GM23338 (cell line): ENCODE data around the gene PHACTR2. TPM values are rescaled to one million over a fixed set of nuclear protein-coding genes. Genes with fewer than 3 reads are reported as not detected.
A peak's percentile ranks its signal among the peaks of the same experiment; 100 is the strongest.

Experiments
- ATAC-seq: fragments of 200-7000 bp; cut with Tn5 transposase; 3 replicates; pipeline ENCODE4 v1.9.1; 2020
- DNase-seq: peaks from one replicate; pipeline ENCODE4 v3.0.0-alpha.2; 2015; ENCODE audit warnings: low spot score
- H2AFZ ChIP-seq: fragments of 200-600 bp; sonication (generic); 2 replicates; pipeline ENCODE4 v1.8.0; 2016; ENCODE audit warnings: antibody characterized with exemption, mild to moderate bottlenecking, moderate library complexity
- H3F3A ChIP-seq: fragments of 200-600 bp; sonication (generic); replicated peaks from 2 replicates; pipeline ENCODE4 v1.8.0; 2017; ENCODE audit warnings: antibody characterized with exemption, mixed run types, low read depth
- H3K27ac ChIP-seq: fragments of 200-600 bp; sonication (generic); 2 replicates; pipeline ENCODE4 v1.6.1; 2016; ENCODE audit warnings: low read depth
- H3K27me3 ChIP-seq: fragments of 200-600 bp; sonication (generic); 2 replicates; pipeline ENCODE4 v1.8.0; 2016; ENCODE audit warnings: mild to moderate bottlenecking, mixed run types, moderate library complexity; ENCODE audit not compliant: insufficient read depth
- H3K36me3 ChIP-seq: fragments of 200-600 bp; sonication (generic); 2 replicates; pipeline ENCODE4 v1.8.0; 2016; ENCODE audit warnings: mild to moderate bottlenecking; ENCODE audit not compliant: insufficient read depth
- H3K4me1 ChIP-seq: fragments of 200-600 bp; sonication (generic); 2 replicates; pipeline ENCODE4 v1.8.0; 2016; ENCODE audit warnings: mild to moderate bottlenecking, moderate library complexity; ENCODE audit not compliant: insufficient read depth
- H3K4me2 ChIP-seq: fragments of 200-600 bp; sonication (generic); 2 replicates; pipeline ENCODE4 v1.7.1; 2017; ENCODE audit warnings: mixed run types
- H3K4me3 ChIP-seq: fragments of 200-600 bp; sonication (generic); 2 replicates; pipeline ENCODE4 v1.6.1; 2016; ENCODE audit warnings: mixed run types
- H3K79me2 ChIP-seq: fragments of 200-600 bp; sonication (generic); replicated peaks from 2 replicates; pipeline ENCODE4 v1.8.0; 2017; ENCODE audit warnings: mild to moderate bottlenecking; ENCODE audit not compliant: insufficient read depth
- H3K9me2 ChIP-seq: fragments of 200-600 bp; sonication (generic); 2 replicates; pipeline ENCODE4 v1.8.0; 2017; ENCODE audit not compliant: insufficient read depth
- H4K20me1 ChIP-seq: fragments of 200-600 bp; sonication (generic); replicated peaks from 2 replicates; pipeline ENCODE4 v1.8.0; 2017; ENCODE audit warnings: mild to moderate bottlenecking; ENCODE audit not compliant: insufficient read depth
- H3K27ac Mint-ChIP-seq: 2 replicates; pipeline ENCODE4 v1.8.0; 2020; ENCODE audit warnings: inconsistent platforms, mild to moderate bottlenecking, moderate library complexity, mixed read lengths
- H3K27me3 Mint-ChIP-seq: 3 replicates; pipeline ENCODE4 v1.8.0; 2022; ENCODE audit warnings: low read depth, mild to moderate bottlenecking, moderate library complexity, mixed read lengths, inconsistent platforms; ENCODE audit not compliant: insufficient read depth, poor library complexity
- H3K36me3 Mint-ChIP-seq: 3 replicates; pipeline ENCODE4 v1.8.0; 2021; ENCODE audit warnings: low read depth, mild to moderate bottlenecking, inconsistent platforms, moderate library complexity, mixed read lengths
- H3K4me1 Mint-ChIP-seq: 3 replicates; pipeline ENCODE4 v1.8.0; 2020; ENCODE audit warnings: mild to moderate bottlenecking, inconsistent platforms, mixed read lengths
- H3K4me3 Mint-ChIP-seq: 3 replicates; pipeline ENCODE4 v1.8.0; 2021; ENCODE audit warnings: moderate library complexity, mild to moderate bottlenecking, inconsistent platforms, mixed read lengths
- H3K9me3 Mint-ChIP-seq: 3 replicates; pipeline ENCODE4 v1.8.0; 2020; ENCODE audit warnings: moderate library complexity, mild to moderate bottlenecking, inconsistent platforms, mixed read lengths
- EZH2 ChIP-seq: fragments of 200-600 bp; sonication (generic); IDR thresholded peaks from one replicate; pipeline ENCODE4 v1.8.0; 2017; ENCODE audit warnings: antibody characterized with exemption, mild to moderate bottlenecking, low read depth; ENCODE audit not compliant: unreplicated experiment
- EZH2phosphoT487 ChIP-seq: fragments of 200-600 bp; sonication (generic); IDR thresholded peaks from one replicate; pipeline ENCODE4 v1.8.1; 2018; ENCODE audit warnings: antibody characterized with exemption; ENCODE audit not compliant: unreplicated experiment
- JUNB ChIP-seq: IDR thresholded peaks from one replicate; pipeline ENCODE4 v1.6.1; 2016; ENCODE audit warnings: antibody characterized with exemption; ENCODE audit not compliant: unreplicated experiment
- NANOG ChIP-seq: IDR thresholded peaks from 2 replicates; pipeline ENCODE4 v1.6.1; 2016; ENCODE audit warnings: antibody characterized with exemption, borderline replicate concordance
- POLR2AphosphoS5 ChIP-seq: IDR thresholded peaks from 2 replicates; pipeline ENCODE4 v1.6.1; 2016; ENCODE audit warnings: antibody characterized with exemption, low read depth
- STAT1 ChIP-seq: IDR thresholded peaks from one replicate; pipeline ENCODE4 v1.6.1; 2016; ENCODE audit warnings: antibody characterized with exemption; ENCODE audit not compliant: unreplicated experiment
- ZNF114 ChIP-seq: fragments of 250-450 bp; sonication (Bioruptor Pico); IDR thresholded peaks from 2 replicates; pipeline ENCODE4 v1.5.0; 2020; ENCODE audit warnings: mild to moderate bottlenecking, moderate library complexity
- ZNF331 ChIP-seq: fragments of 250-450 bp; sonication (Bioruptor Pico); IDR thresholded peaks from 2 replicates; pipeline ENCODE4 v1.5.0; 2020; ENCODE audit warnings: low read depth, mild to moderate bottlenecking, moderate library complexity
- polyA plus RNA-seq: library from polyadenylated mRNA; unstranded; fragments of >200 nt; fragmentation: Nextera tagmentation; extraction: Ambion mirVana; gene quantifications from 2 replicates; pipeline ENCODE4 v1.2.1, GENCODE V29; 2016
- total RNA-seq: library from RNA; depleted of rRNA; stranded (reverse); fragments of >200 nt; shearing (Covaris generic); gene quantifications from 2 replicates; pipeline ENCODE4 v1.2.3, GENCODE V29; 2014
- TF ChIP-seq, protein P1 (sequence below), 2 experiments: fragments of 200-600 bp in 1 of 2; sonication (generic) in 1 of 2; conservative IDR thresholded peaks; 2 replicates each; pipeline versions ENCODE4 v1.5.1 to v1.6.1; 2016 to 2017; ENCODE audit warnings: antibody characterized with exemption in 2 of 2, low read depth in 2 of 2, mild to moderate bottlenecking in 2 of 2, moderate library complexity in 1 of 2
- TF ChIP-seq, protein P2 (sequence below): IDR thresholded peaks from 2 replicates; pipeline ENCODE4 v1.6.1; 2016; ENCODE audit warnings: antibody characterized with exemption
- TF ChIP-seq, protein P3 (sequence below): fragments of 250-450 bp; sonication (Bioruptor Pico); IDR thresholded peaks from 2 replicates; pipeline ENCODE4 v1.5.0; 2020; ENCODE audit warnings: mild to moderate bottlenecking, moderate library complexity

The PHACTR2 gene
- total and polyA plus RNA-seq, 2 experiments from 2014 or later = 67.7 to 105 TPM

DNA sequence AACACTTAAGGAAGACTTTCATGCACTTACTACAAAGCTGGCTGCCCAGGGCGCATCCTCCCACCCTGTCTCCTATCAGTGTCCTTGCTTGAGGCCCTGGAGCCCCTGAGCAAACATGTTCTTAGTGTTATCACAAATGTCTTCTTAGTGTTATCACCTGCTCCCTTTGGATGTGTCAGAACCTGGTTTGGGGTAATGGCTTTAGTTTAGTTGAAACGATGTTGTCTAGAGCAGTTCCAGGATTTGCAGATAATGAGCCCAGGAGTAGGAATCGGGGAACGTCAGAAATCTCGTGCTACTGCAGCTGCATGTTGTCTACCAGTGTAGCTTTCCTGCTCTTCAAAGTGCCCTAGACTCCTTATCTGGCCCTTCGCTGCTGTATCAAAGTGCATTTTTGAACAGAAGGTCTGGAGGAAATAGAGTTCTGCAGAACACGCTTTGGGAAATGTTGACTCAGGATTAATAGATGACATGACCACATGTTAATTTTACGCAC, 69.6 kb downstream of the PHACTR2 start:
- Histone ChIP-seq H3K4me2 (peak overlapping the region; percentile 44), H3K4me3 (peak overlapping the region; percentile 15; the same call in 1 of the 2 replicates), H3K79me2 (peaks cover 4% of the 10 kb centered on the region), H3F3A (0 out of 2 replicates have a peak, but pooled peaks cover 2% of the 10 kb centered on the region), H3K27me3 (no peaks in the 10 kb centered on the region), H2AFZ (no peak overlapping the region), H4K20me1 (no peaks in the 10 kb centered on the region), H3K4me1 (peaks cover 85% of the 10 kb centered on the region), H3K27ac (peak overlapping the region; percentile 94), H3K36me3 (no peaks in the 10 kb centered on the region), H3K9me2 (no peaks in the 10 kb centered on the region)
- DNase-seq (peak; percentile 33), ATAC-seq (peak; percentile 34)
- H3K9me3 Mint-ChIP-seq = no peaks in the 10 kb centered on the region; the same call in 2 of the 3 replicates
- TF ChIP-seq JUNB (no peak), EZH2phosphoT487 (no peak), NANOG (no peak), ZNF114 (CRISPR knock-in tag) (no peak)
- H3K4me1 Mint-ChIP-seq = peaks cover 82% of the 10 kb centered on the region
- H3K4me3 Mint-ChIP-seq = peak overlapping the region; percentile 5; the same call in 1 of the 3 replicates
- H3K36me3 Mint-ChIP-seq = no peaks in the 10 kb centered on the region
- H3K27ac Mint-ChIP-seq = peak overlapping the region; percentile 86
- peaks cover 5% of the 10 kb centered on the region for H3K27me3 Mint-ChIP-seq

DNA sequence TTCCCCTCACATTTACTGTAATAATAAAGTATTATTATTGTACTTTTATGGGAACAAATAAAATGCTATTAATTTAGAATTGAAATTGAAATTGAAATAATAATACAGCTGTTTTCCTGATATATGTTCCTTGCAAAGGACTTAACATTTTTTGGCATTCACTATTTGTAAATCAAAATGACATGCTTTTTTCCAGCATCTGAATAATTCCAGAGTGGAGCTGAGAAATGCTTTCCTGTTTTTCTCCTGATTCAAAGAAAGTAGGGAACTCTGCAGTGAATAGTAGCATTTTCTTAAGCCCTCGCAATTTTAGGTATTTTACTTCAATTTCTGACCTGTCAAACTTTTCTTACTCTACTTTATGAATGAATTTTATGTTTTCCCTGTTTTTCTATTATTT, 72.1 kb downstream of the PHACTR2 start:
- Mint-ChIP-seq H3K9me3 (no peaks in the 10 kb centered on the region; the same call in 2 of the 3 replicates), H3K36me3 (peaks cover 3% of the 10 kb centered on the region; the same call in 1 of the 3 replicates), H3K27me3 (peaks cover 5% of the 10 kb centered on the region), H3K4me3 (no peak overlapping the region), H3K27ac (peak overlapping the region; percentile 82; the same call in 1 of the 2 replicates), H3K4me1 (peaks cover 71% of the 10 kb centered on the region)
- no peak overlapping the region for H2AFZ ChIP-seq
- H3K79me2 ChIP-seq = no peaks in the 10 kb centered on the region; the same call in 1 of the 2 replicates
- peaks cover 72% of the 10 kb centered on the region for H3K4me1 ChIP-seq
- no peak overlapping the region for H3K4me3 ChIP-seq
- H3K27ac ChIP-seq = peak overlapping the region; percentile 94
- ATAC-seq (no peak), DNase-seq (no peak)
- H3K36me3 ChIP-seq = no peaks in the 10 kb centered on the region
- no peaks in the 10 kb centered on the region for H3K27me3 ChIP-seq
- H4K20me1 ChIP-seq = no peaks in the 10 kb centered on the region
- H3F3A ChIP-seq = 0 out of 2 replicates have a peak, but pooled peaks cover 2% of the 10 kb centered on the region
- 0 out of 2 replicates have a peak overlapping the region, but pooled peaks have one; percentile 16 for H3K4me2 ChIP-seq
- H3K9me2 ChIP-seq = no peaks in the 10 kb centered on the region
- TF ChIP-seq EZH2 = no peak
- TF ChIP-seq POLR2AphosphoS5 = no peak
- TF ChIP-seq, protein P1, sequence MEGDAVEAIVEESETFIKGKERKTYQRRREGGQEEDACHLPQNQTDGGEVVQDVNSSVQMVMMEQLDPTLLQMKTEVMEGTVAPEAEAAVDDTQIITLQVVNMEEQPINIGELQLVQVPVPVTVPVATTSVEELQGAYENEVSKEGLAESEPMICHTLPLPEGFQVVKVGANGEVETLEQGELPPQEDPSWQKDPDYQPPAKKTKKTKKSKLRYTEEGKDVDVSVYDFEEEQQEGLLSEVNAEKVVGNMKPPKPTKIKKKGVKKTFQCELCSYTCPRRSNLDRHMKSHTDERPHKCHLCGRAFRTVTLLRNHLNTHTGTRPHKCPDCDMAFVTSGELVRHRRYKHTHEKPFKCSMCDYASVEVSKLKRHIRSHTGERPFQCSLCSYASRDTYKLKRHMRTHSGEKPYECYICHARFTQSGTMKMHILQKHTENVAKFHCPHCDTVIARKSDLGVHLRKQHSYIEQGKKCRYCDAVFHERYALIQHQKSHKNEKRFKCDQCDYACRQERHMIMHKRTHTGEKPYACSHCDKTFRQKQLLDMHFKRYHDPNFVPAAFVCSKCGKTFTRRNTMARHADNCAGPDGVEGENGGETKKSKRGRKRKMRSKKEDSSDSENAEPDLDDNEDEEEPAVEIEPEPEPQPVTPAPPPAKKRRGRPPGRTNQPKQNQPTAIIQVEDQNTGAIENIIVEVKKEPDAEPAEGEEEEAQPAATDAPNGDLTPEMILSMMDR (conservative IDR thresholded peaks at IDR 0.05; ENCODE audit: low read depth in 2 of 2) = no peak
- TF ChIP-seq, protein P2, sequence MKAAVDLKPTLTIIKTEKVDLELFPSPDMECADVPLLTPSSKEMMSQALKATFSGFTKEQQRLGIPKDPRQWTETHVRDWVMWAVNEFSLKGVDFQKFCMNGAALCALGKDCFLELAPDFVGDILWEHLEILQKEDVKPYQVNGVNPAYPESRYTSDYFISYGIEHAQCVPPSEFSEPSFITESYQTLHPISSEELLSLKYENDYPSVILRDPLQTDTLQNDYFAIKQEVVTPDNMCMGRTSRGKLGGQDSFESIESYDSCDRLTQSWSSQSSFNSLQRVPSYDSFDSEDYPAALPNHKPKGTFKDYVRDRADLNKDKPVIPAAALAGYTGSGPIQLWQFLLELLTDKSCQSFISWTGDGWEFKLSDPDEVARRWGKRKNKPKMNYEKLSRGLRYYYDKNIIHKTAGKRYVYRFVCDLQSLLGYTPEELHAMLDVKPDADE = no peak
- no peak for TF ChIP-seq ZNF114 (CRISPR knock-in tag)
- no peak for TF ChIP-seq EZH2phosphoT487
- no peak for TF ChIP-seq NANOG
- no peak for TF ChIP-seq STAT1
- TF ChIP-seq JUNB = no peak
- TF ChIP-seq, protein P3, sequence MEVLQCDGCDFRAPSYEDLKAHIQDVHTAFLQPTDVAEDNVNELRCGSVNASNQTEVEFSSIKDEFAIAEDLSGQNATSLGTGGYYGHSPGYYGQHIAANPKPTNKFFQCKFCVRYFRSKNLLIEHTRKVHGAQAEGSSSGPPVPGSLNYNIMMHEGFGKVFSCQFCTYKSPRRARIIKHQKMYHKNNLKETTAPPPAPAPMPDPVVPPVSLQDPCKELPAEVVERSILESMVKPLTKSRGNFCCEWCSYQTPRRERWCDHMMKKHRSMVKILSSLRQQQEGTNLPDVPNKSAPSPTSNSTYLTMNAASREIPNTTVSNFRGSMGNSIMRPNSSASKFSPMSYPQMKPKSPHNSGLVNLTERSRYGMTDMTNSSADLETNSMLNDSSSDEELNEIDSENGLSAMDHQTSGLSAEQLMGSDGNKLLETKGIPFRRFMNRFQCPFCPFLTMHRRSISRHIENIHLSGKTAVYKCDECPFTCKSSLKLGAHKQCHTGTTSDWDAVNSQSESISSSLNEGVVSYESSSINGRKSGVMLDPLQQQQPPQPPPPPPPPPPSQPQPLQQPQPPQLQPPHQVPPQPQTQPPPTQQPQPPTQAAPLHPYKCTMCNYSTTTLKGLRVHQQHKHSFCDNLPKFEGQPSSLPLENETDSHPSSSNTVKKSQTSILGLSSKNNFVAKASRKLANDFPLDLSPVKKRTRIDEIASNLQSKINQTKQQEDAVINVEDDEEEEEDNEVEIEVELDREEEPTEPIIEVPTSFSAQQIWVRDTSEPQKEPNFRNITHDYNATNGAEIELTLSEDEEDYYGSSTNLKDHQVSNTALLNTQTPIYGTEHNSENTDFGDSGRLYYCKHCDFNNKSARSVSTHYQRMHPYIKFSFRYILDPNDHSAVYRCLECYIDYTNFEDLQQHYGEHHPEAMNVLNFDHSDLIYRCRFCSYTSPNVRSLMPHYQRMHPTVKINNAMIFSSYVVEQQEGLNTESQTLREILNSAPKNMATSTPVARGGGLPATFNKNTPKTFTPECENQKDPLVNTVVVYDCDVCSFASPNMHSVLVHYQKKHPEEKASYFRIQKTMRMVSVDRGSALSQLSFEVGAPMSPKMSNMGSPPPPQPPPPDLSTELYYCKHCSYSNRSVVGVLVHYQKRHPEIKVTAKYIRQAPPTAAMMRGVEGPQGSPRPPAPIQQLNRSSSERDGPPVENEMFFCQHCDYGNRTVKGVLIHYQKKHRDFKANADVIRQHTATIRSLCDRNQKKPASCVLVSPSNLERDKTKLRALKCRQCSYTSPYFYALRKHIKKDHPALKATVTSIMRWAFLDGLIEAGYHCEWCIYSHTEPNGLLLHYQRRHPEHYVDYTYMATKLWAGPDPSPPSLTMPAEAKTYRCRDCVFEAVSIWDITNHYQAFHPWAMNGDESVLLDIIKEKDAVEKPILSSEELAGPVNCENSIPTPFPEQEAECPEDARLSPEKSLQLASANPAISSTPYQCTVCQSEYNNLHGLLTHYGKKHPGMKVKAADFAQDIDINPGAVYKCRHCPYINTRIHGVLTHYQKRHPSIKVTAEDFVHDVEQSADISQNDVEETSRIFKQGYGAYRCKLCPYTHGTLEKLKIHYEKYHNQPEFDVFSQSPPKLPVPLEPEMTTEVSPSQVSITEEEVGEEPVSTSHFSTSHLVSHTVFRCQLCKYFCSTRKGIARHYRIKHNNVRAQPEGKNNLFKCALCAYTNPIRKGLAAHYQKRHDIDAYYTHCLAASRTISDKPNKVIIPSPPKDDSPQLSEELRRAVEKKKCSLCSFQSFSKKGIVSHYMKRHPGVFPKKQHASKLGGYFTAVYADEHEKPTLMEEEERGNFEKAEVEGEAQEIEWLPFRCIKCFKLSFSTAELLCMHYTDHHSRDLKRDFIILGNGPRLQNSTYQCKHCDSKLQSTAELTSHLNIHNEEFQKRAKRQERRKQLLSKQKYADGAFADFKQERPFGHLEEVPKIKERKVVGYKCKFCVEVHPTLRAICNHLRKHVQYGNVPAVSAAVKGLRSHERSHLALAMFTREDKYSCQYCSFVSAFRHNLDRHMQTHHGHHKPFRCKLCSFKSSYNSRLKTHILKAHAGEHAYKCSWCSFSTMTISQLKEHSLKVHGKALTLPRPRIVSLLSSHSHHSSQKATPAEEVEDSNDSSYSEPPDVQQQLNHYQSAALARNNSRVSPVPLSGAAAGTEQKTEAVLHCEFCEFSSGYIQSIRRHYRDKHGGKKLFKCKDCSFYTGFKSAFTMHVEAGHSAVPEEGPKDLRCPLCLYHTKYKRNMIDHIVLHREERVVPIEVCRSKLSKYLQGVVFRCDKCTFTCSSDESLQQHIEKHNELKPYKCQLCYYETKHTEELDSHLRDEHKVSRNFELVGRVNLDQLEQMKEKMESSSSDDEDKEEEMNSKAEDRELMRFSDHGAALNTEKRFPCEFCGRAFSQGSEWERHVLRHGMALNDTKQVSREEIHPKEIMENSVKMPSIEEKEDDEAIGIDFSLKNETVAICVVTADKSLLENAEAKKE = no peak
- no peak for TF ChIP-seq ZNF331
